ENCODE results near the gene NCF2. TPM values are rescaled to one million over a fixed set of nuclear protein-coding genes. Genes with fewer than 3 reads are reported as not detected.

NCF2 gene
- total and polyA plus RNA-seq, 2 donors (not counting 1 experiment from before 2014, with no cell fraction given), result 9.9 to 10.5 TPM

- POLR2A ChIA-PET, result no interaction called here
- CTCF ChIA-PET, result no interaction called here
- Mint-ChIP-seq H3K4me1 (peaks cover 34% of the 10 kb centered on the region), H3K27me3 (no peaks in the 10 kb centered on the region), H3K4me3 (no peak overlapping the region), H3K9me3 (ENCODE audit: insufficient read depth) (no peaks in the 10 kb centered on the region), H3K27ac (no peak overlapping the region)
- intact Hi-C loops (cut with micrococcal nuclease), result no loop called here
- Histone ChIP-seq H3K36me3 (replicated peaks in 1 of 2; ENCODE audit: control extremely low read depth in 1 of 2, control insufficient read depth in 1 of 2, extremely low read depth in 1 of 2, insufficient read depth in 2 of 2, low read length in 1 of 2) (no peaks in the 10 kb centered on the region), H3K27ac (ENCODE audit: low read length in 2 of 2) (no peak overlapping the region), H3K27me3 (replicated peaks in 1 of 4; ENCODE audit: control extremely low read depth in 1 of 4, control insufficient read depth in 3 of 4, insufficient read depth in 4 of 4, low read length in 3 of 4) (no peaks in the 10 kb centered on the region), H3K4me2 (replicated peaks; ENCODE audit: low read depth, low read length, poor library complexity, severe bottlenecking) (no peak overlapping the region), H3K79me2 (ENCODE audit: control insufficient read depth, insufficient read depth, low read length) (no peaks in the 10 kb centered on the region), H3K9ac (ENCODE audit: low read length) (no peak overlapping the region), H3K4me3 (ENCODE audit: control extremely low read depth in 1 of 5, extremely low read depth in 1 of 5, insufficient read depth in 1 of 5, low read depth in 2 of 5, low read length in 4 of 5) (no peak overlapping the region), H3K4me1 (ENCODE audit: control insufficient read depth in 2 of 2, insufficient read depth in 2 of 2, low read length in 2 of 2) (peaks cover 32 to 33% of the 10 kb centered on the region in 2 donors), H2AFZ (ENCODE audit: insufficient read depth, low read depth, low read length, poor library complexity, severe bottlenecking) (no peak overlapping the region), H3K9me3 (ENCODE audit: control extremely low read depth in 1 of 3, control insufficient read depth in 2 of 3, insufficient read depth in 1 of 3, low read length in 2 of 3) (no peaks in the 10 kb centered on the region), H4K20me1 (ENCODE audit: control insufficient read depth, insufficient read depth, low read length, poor library complexity, severe bottlenecking) (no peaks in the 10 kb centered on the region)
- TF ChIP-seq CTCF (IDR thresholded peaks at IDR 0.05), result no peak
- no peak for TF ChIP-seq EZH2 (IDR thresholded peaks at IDR 0.05; ENCODE audit: borderline replicate concordance, insufficient read depth, low read depth, low read length, poor library complexity, severe bottlenecking)
- no peak for ATAC-seq (ENCODE audit: low read depth)
- 96% methylated on average over 4 of the region's 5 CpGs for WGBS (ENCODE audit: insufficient coverage)
- no peak for DNase-seq
Observed at GRCh38 chr1:183596500-183596899, 6.2 kb upstream of the NCF2 start.

- Histone ChIP-seq H2AFZ (ENCODE audit: insufficient read depth, low read depth, low read length, poor library complexity, severe bottlenecking) (no peak overlapping the region), H3K36me3 (replicated peaks in 1 of 2; ENCODE audit: control extremely low read depth in 1 of 2, control insufficient read depth in 1 of 2, extremely low read depth in 1 of 2, insufficient read depth in 2 of 2, low read length in 1 of 2) (no peaks in the 10 kb centered on the region), H3K9me3 (ENCODE audit: control extremely low read depth in 1 of 3, control insufficient read depth in 2 of 3, insufficient read depth in 1 of 3, low read length in 2 of 3) (no peaks in the 10 kb centered on the region), H3K4me1 (ENCODE audit: control insufficient read depth in 2 of 2, insufficient read depth in 2 of 2, low read length in 2 of 2) (peaks cover 42 to 43% of the 10 kb centered on the region in 2 donors), H3K27ac (ENCODE audit: low read length in 2 of 2) (no peak overlapping the region), H4K20me1 (ENCODE audit: control insufficient read depth, insufficient read depth, low read length, poor library complexity, severe bottlenecking) (no peaks in the 10 kb centered on the region), H3K79me2 (ENCODE audit: control insufficient read depth, insufficient read depth, low read length) (no peaks in the 10 kb centered on the region), H3K4me2 (replicated peaks; ENCODE audit: low read depth, low read length, poor library complexity, severe bottlenecking) (no peak overlapping the region), H3K4me3 (ENCODE audit: control extremely low read depth in 1 of 5, extremely low read depth in 1 of 5, insufficient read depth in 1 of 5, low read depth in 2 of 5, low read length in 4 of 5) (no peak overlapping the region), H3K9ac (ENCODE audit: low read length) (no peak overlapping the region), H3K27me3 (replicated peaks in 1 of 4; ENCODE audit: control extremely low read depth in 1 of 4, control insufficient read depth in 3 of 4, insufficient read depth in 4 of 4, low read length in 3 of 4) (no peaks in the 10 kb centered on the region)
- ChIA-PET POLR2A (no interaction called here), CTCF (interaction anchor here (1.3 to 1.5 kb wide), 2 partner anchors 11 to 15 kb away, joined by 3 to 4 read pairs; no protein-coding TSS in a partner anchor)
- Mint-ChIP-seq H3K27ac (no peak overlapping the region), H3K4me1 (peaks cover 41% of the 10 kb centered on the region), H3K27me3 (no peaks in the 10 kb centered on the region), H3K4me3 (no peak overlapping the region), H3K9me3 (ENCODE audit: insufficient read depth) (no peaks in the 10 kb centered on the region)
- TF ChIP-seq EZH2 (IDR thresholded peaks at IDR 0.05; ENCODE audit: borderline replicate concordance, insufficient read depth, low read depth, low read length, poor library complexity, severe bottlenecking) (no peak), CTCF (IDR thresholded peaks at IDR 0.05) (no peak)
- ATAC-seq (ENCODE audit: low read depth), result no peak
- 86% methylated on average over 1 of the region's 2 CpGs for WGBS (ENCODE audit: insufficient coverage)
- intact Hi-C loops (cut with micrococcal nuclease), result no loop called here
- DNase-seq, result no peak
Observed at GRCh38 chr1:183595537-183595936, 5.3 kb upstream of the NCF2 start.

All from B cell (primary cell).